Measurements from ENCODE around the gene NFATC3. TPM values are rescaled to one million over a fixed set of nuclear protein-coding genes. Genes with fewer than 3 reads are reported as not detected.
"Not testable (repeated sequence)": the region's sequence is repeated elsewhere in the genome, so short reads cannot be mapped to it uniquely, and the experiment has no call there.

NFATC3 gene
- total and polyA plus RNA-seq, 4 donors: 13.5 to 69.6 (median 35.7) TPM

- ATAC-seq (ENCODE audit: insufficient read depth, low FRiP score) (no peak), DNase-seq (no peak)
- H3K4me3 ChIP-seq: no peak overlapping the region
- WGBS, 2 donors: 21 to 28% methylated on average over 3 of the region's 3 CpGs
- H3K9ac ChIP-seq (ENCODE audit: insufficient read depth in 1 of 2, low read length in 2 of 2): no peak overlapping the region
- TF ChIP-seq CTCF (IDR thresholded peaks at IDR 0.05; ENCODE audit: control extremely low read depth, extremely low read depth): no peak
- no peak overlapping the region for H3K27ac ChIP-seq (ENCODE audit: low read depth in 1 of 2, low read length in 1 of 2)
- no peaks in the 10 kb centered on the region for H3K9me3 ChIP-seq (ENCODE audit: control insufficient read depth in 4 of 4, insufficient read depth in 3 of 4, low read length in 3 of 4)
- peaks cover 2 to 28% (median 13%) of the 10 kb centered on the region in 5 donors for H3K4me1 ChIP-seq (ENCODE audit: control insufficient read depth in 5 of 5, insufficient read depth in 5 of 5, low read length in 5 of 5)
- H3K36me3 ChIP-seq (ENCODE audit: control insufficient read depth in 4 of 4, insufficient read depth in 4 of 4, low read length in 4 of 4): peaks cover 0 to 3% (median 0%) of the 10 kb centered on the region in 4 donors
- H3K27me3 ChIP-seq (ENCODE audit: control insufficient read depth in 3 of 3, insufficient read depth in 3 of 3, low read length in 2 of 3): no peaks in the 10 kb centered on the region
Observed at GRCh38 chr16:68090130-68090529, 5.0 kb downstream of the NFATC3 start.

- peaks cover 3 to 28% (median 13%) of the 10 kb centered on the region in 5 donors for H3K4me1 ChIP-seq (ENCODE audit: control insufficient read depth in 5 of 5, insufficient read depth in 5 of 5, low read length in 5 of 5)
- H3K4me3 ChIP-seq: no peak overlapping the region
Observed at GRCh38 chr16:68090533-68090932, 5.4 kb downstream of the NFATC3 start.

GRCh38 chr16:68091380-68092261 lies 6.5 kb downstream of the NFATC3 start:
- WGBS, 2 donors: 72 to 92% methylated on average over 5 of the region's 5 CpGs
- H3K4me1 ChIP-seq (ENCODE audit: control insufficient read depth in 5 of 5, insufficient read depth in 5 of 5, low read length in 5 of 5): peaks cover 3 to 27% (median 11%) of the 10 kb centered on the region in 5 donors

More at GRCh38 chr16:68090533-68090932, 5.4 kb downstream of the NFATC3 start:
- WGBS, 2 donors: 27 to 38% methylated on average over 3 of the region's 3 CpGs
- TF ChIP-seq CTCF (IDR thresholded peaks at IDR 0.05; ENCODE audit: control extremely low read depth, extremely low read depth): no peak
- Histone ChIP-seq H3K9ac (ENCODE audit: insufficient read depth in 1 of 2, low read length in 2 of 2) (no peak overlapping the region), H3K9me3 (ENCODE audit: control insufficient read depth in 4 of 4, insufficient read depth in 3 of 4, low read length in 3 of 4) (no peaks in the 10 kb centered on the region), H3K27me3 (ENCODE audit: control insufficient read depth in 3 of 3, insufficient read depth in 3 of 3, low read length in 2 of 3) (no peaks in the 10 kb centered on the region), H3K36me3 (ENCODE audit: control insufficient read depth in 4 of 4, insufficient read depth in 4 of 4, low read length in 4 of 4) (peaks cover 0 to 3% (median 0%) of the 10 kb centered on the region in 4 donors), H3K27ac (ENCODE audit: low read depth in 1 of 2, low read length in 1 of 2) (no peak overlapping the region)
- no peak for ATAC-seq (ENCODE audit: insufficient read depth, low FRiP score)
- DNase-seq: no peak

GRCh38 chr16:68092275-68092674 lies 7.1 kb downstream of the NFATC3 start:
- H3K27me3 ChIP-seq (ENCODE audit: control insufficient read depth in 3 of 3, insufficient read depth in 3 of 3, low read length in 2 of 3); H3K4me3 ChIP-seq; ATAC-seq (ENCODE audit: insufficient read depth, low FRiP score); H3K36me3 ChIP-seq (ENCODE audit: control insufficient read depth in 4 of 4, insufficient read depth in 4 of 4, low read length in 4 of 4); H3K27ac ChIP-seq (ENCODE audit: low read depth in 1 of 2, low read length in 1 of 2); H3K9ac ChIP-seq (ENCODE audit: insufficient read depth in 1 of 2, low read length in 2 of 2); H3K9me3 ChIP-seq (ENCODE audit: control insufficient read depth in 4 of 4, insufficient read depth in 3 of 4, low read length in 3 of 4); DNase-seq: not testable (repeated sequence)
- H3K4me1 ChIP-seq (ENCODE audit: control insufficient read depth in 5 of 5, insufficient read depth in 5 of 5, low read length in 5 of 5): peaks cover 3 to 28% (median 11%) of the 10 kb centered on the region in 5 donors
- WGBS, 2 donors: 91% methylated on average over 10 of the region's 10 CpGs

More at GRCh38 chr16:68091380-68092261, 6.5 kb downstream of the NFATC3 start:
- peak in 1 of 3 donors; percentile 51 for DNase-seq
- Histone ChIP-seq H3K9ac (ENCODE audit: insufficient read depth in 1 of 2, low read length in 2 of 2) (peak overlapping the region in 1 of 2 donors; percentile 62), H3K36me3 (ENCODE audit: control insufficient read depth in 4 of 4, insufficient read depth in 4 of 4, low read length in 4 of 4) (no peaks in the 10 kb centered on the region), H3K27me3 (ENCODE audit: control insufficient read depth in 3 of 3, insufficient read depth in 3 of 3, low read length in 2 of 3) (no peaks in the 10 kb centered on the region), H3K27ac (ENCODE audit: low read depth in 1 of 2, low read length in 1 of 2) (peak overlapping the region in 1 of 2 donors; percentile 1), H3K9me3 (ENCODE audit: control insufficient read depth in 4 of 4, insufficient read depth in 3 of 4, low read length in 3 of 4) (no peaks in the 10 kb centered on the region), H3K4me3 (no peak overlapping the region)
- TF ChIP-seq CTCF (IDR thresholded peaks at IDR 0.05; ENCODE audit: control extremely low read depth, extremely low read depth): no peak
- ATAC-seq (ENCODE audit: insufficient read depth, low FRiP score): no peak
